GM12878 (cell line): ENCODE measurements around the gene TMEM201. TPM values are rescaled to one million over a fixed set of nuclear protein-coding genes. Genes with fewer than 3 reads are reported as not detected.

Experiments
- ATAC-seq: fragments of 200-7000 bp; cut with Tn5 transposase; 3 replicates; pipeline ENCODE4 v1.9.1; 2020; ENCODE audit warnings: mild to moderate bottlenecking, moderate library complexity
- BruUV-seq: library from RNA; stranded (reverse); fragments of 400-500 nt; replicated peaks from 2 replicates; lab custom pipeline; 2021; lab: Mats Ljungman, UMichigan
- CTCF ChIA-PET: fragments of 300-600 bp; sonication (Branson Sonifier 250); formaldehyde crosslinking; extraction: SDS; loops from one replicate; lab custom pipeline; 2021; ENCODE audit warnings: inconsistent platforms; lab: Yijun Ruan, JAX
- POLR2A ChIA-PET: fragments of 350-600 bp; formaldehyde crosslinking; extraction: SDS; loops from one replicate; lab custom pipeline; 2021; ENCODE audit warnings: inconsistent platforms; lab: Charles Lee
- RAD21 ChIA-PET: fragments of 300-600 bp; sonication (Branson Sonifier 250); formaldehyde crosslinking; loops from one replicate; lab custom pipeline; 2023; ENCODE audit warnings: antibody characterized with exemption; ENCODE audit not compliant: unreplicated experiment; lab: Charles Lee
- SMC1A ChIA-PET: fragments of 300-600 bp; sonication (Branson Sonifier 250); formaldehyde crosslinking; loops from one replicate; lab custom pipeline; 2023; ENCODE audit not compliant: unreplicated experiment, uncharacterized antibody; lab: Charles Lee
- DNase-seq: peaks from one replicate; pipeline ENCODE4 v3.0.0-alpha.2; 2011; ENCODE audit warnings: low read depth, low spot score
- FAIRE-seq: peaks from 3 replicates; lab custom pipeline; 2011; peaks lifted over from hg19 to GRCh38; lab: Jason Lieb, UNC
- H2AFZ ChIP-seq: 2 replicates; pipeline ENCODE4 v1.6.0; 2011; ENCODE audit warnings: low read depth, low read length, control low read depth; ENCODE audit not compliant: control insufficient read depth
- H3K27ac ChIP-seq: 2 replicates; pipeline ENCODE4 v1.5.1; 2011; ENCODE audit warnings: control low read depth; ENCODE audit not compliant: control insufficient read depth, insufficient read depth
- H3K27me3 ChIP-seq, 2 experiments: replicated peaks in 1 of 2; 2 replicates each; pipeline versions ENCODE4 v1.6.0 to v1.6.1; 2011; ENCODE audit warnings: low read length in 1 of 2; ENCODE audit not compliant: control insufficient read depth in 2 of 2, insufficient read depth in 2 of 2
- H3K36me3 ChIP-seq, 2 experiments: 2 replicates each; pipeline ENCODE4 v1.5.1; 2011; ENCODE audit warnings: low read length in 1 of 2; ENCODE audit not compliant: control insufficient read depth in 2 of 2, insufficient read depth in 2 of 2
- H3K4me1 ChIP-seq: 2 replicates; pipeline ENCODE4 v1.6.1; 2011; ENCODE audit warnings: mild to moderate bottlenecking, low read length, moderate library complexity, mixed read lengths; ENCODE audit not compliant: control insufficient read depth, insufficient read depth
- H3K4me2 ChIP-seq: 2 replicates; pipeline ENCODE4 v1.6.0; 2011; ENCODE audit warnings: control low read depth; ENCODE audit not compliant: control insufficient read depth, insufficient read depth
- H3K4me3 ChIP-seq: fragments of 200-600 bp; sonication (generic); 2 replicates; pipeline ENCODE4 v1.5.1; 2016
- H3K79me2 ChIP-seq: 2 replicates; pipeline ENCODE4 v1.6.0; 2011; ENCODE audit warnings: low read length; ENCODE audit not compliant: control insufficient read depth, insufficient read depth
- H3K9ac ChIP-seq: 2 replicates; pipeline ENCODE4 v1.8.0; 2011; ENCODE audit warnings: low read length, control low read depth, mixed read lengths; ENCODE audit not compliant: control insufficient read depth, insufficient read depth
- H3K9me3 ChIP-seq: replicated peaks from 3 replicates; pipeline ENCODE4 v1.5.1; 2011; ENCODE audit warnings: mild to moderate bottlenecking, low read length; ENCODE audit not compliant: control insufficient read depth, insufficient read depth
- H4K20me1 ChIP-seq: 2 replicates; pipeline ENCODE4 v1.6.0; 2011; ENCODE audit not compliant: control insufficient read depth, insufficient read depth
- DPF2 ChIP-seq: fragments of 450-650 bp; IDR thresholded peaks from 2 replicates; pipeline ENCODE4 v1.6.1; 2017; ENCODE audit warnings: mild to moderate bottlenecking
- EED ChIP-seq: sonication (generic); IDR thresholded peaks from 2 replicates; pipeline ENCODE4 v1.6.1; 2016; ENCODE audit warnings: antibody characterized with exemption, low read depth
- NBN ChIP-seq: fragments of 450-650 bp; IDR thresholded peaks from 2 replicates; pipeline ENCODE4 v1.6.1; 2016
- PAX8 ChIP-seq: fragments of 450-650 bp; IDR thresholded peaks from 2 replicates; pipeline ENCODE4 v1.6.1; 2017; ENCODE audit warnings: mild to moderate bottlenecking, moderate library complexity
- SMAD1 ChIP-seq: fragments of 450-650 bp; IDR thresholded peaks from 2 replicates; pipeline ENCODE4 v1.6.1; 2018; ENCODE audit warnings: mild to moderate bottlenecking, low read depth; ENCODE audit not compliant: partially characterized antibody
- SMARCA5 ChIP-seq: fragments of 450-650 bp; IDR thresholded peaks from 2 replicates; pipeline ENCODE4 v1.6.1; 2017; ENCODE audit warnings: mild to moderate bottlenecking
- ZBED1 ChIP-seq: IDR thresholded peaks from 2 replicates; pipeline ENCODE4 v1.6.1; 2016; ENCODE audit warnings: borderline replicate concordance
- ZNF217 ChIP-seq: fragments of 450-650 bp; IDR thresholded peaks from 2 replicates; pipeline ENCODE4 v1.6.1; 2017; ENCODE audit warnings: antibody characterized with exemption, mild to moderate bottlenecking
- ZSCAN29 ChIP-seq: fragments of 450-650 bp; IDR thresholded peaks from 2 replicates; pipeline ENCODE4 v1.6.1; 2017; ENCODE audit warnings: mild to moderate bottlenecking, moderate library complexity
- WGBS: methylation state at CpG from one replicate; pipeline ENCODE4 v1.1.6; 2016; ENCODE audit warnings: low lambda C conversion rate; ENCODE audit not compliant: insufficient replicate concordance, insufficient coverage; ENCODE audit errors: missing lambda C conversion rate; 5-methylcytosine and 5-hydroxymethylcytosine counted together
- in situ Hi-C: fragments of 300-500 bp; cut with MboI; formaldehyde crosslinking; loops from 9 replicates; pipeline ENCODE4 v1.14.3; 2018; ENCODE audit warnings: mixed read lengths
- intact Hi-C: fragments of 100-400 bp; cut with micrococcal nuclease; formaldehyde crosslinking; loops from one replicate; pipeline ENCODE4 v1.14.2; 2022; ENCODE audit not compliant: unreplicated experiment
- polyA plus RNA-seq, 11 experiments: library from polyadenylated mRNA; depleted of rRNA in 4 of 11; unstranded in 6 of 11; stranded (reverse) in 5 of 11; fragments of >200 nt; fragmentation: Nextera tagmentation in 4 of 11; fragmentation: Illumina TruSeq in 1 of 11; extraction: Ambion mirVana in 4 of 11; extraction: Trizol in 1 of 11; gene quantifications; 1 replicate in 1 of 11; 2 replicates in 10 of 11; pipeline versions ENCODE4 v1.2.1 to v1.2.3, GENCODE V29; 2011 to 2016; ENCODE audit warnings: inconsistent platforms in 2 of 11, missing spikeins in 2 of 11, low read depth in 1 of 11
- total RNA-seq, 4 experiments: library from RNA; depleted of rRNA in 3 of 4; stranded (reverse); fragments of >200 nt in 3 of 4; fragmentation: Illumina TruSeq in 1 of 4; extraction: Trizol in 1 of 4; gene quantifications; 2 replicates each; pipeline versions ENCODE4 v1.2.1 to v1.2.3, GENCODE V29; 2013 to 2021
- TF ChIP-seq, protein P1 (sequence below): fragments of 450-650 bp; IDR thresholded peaks from 2 replicates; pipeline ENCODE4 v1.6.1; 2017; ENCODE audit warnings: antibody characterized with exemption, mild to moderate bottlenecking, moderate library complexity

Gene TMEM201
- total and polyA plus RNA-seq, 10 of the 15 experiments (the other 5 are each of a cell fraction or from before 2014, with no cell fraction given) = 0.13 to 26.6 (median 6.1) TPM

- ChIA-PET POLR2A (interaction anchor here (0.6 kb wide), 1 partner anchor 44 kb away, joined by 9 read pairs; no protein-coding TSS in a partner anchor), CTCF (interaction anchor here (1.4 kb wide), 1 partner anchor 257 kb away, joined by 3 read pairs; no protein-coding TSS in a partner anchor), SMC1A (no interaction called here), RAD21 (interaction anchor here (5.1 kb wide), 1 partner anchor 16 kb away, joined by 51 read pairs; no protein-coding TSS in a partner anchor)
- Histone ChIP-seq H3K9ac (no peak overlapping the region), H3K4me1 (no peaks in the 10 kb centered on the region), H3K27ac (no peak overlapping the region), H4K20me1 (no peaks in the 10 kb centered on the region), H3K27me3 (no peaks in the 10 kb centered on the region), H3K36me3 (peaks cover 3 to 13% of the 10 kb centered on the region in 2 experiments; a peak in 3 of 4 replicates), H3K4me3 (no peak overlapping the region), H2AFZ (no peak overlapping the region), H3K4me2 (no peak overlapping the region), H3K9me3 (no peaks in the 10 kb centered on the region), H3K79me2 (no peaks in the 10 kb centered on the region)
- intact Hi-C loops (no loop called here), in situ Hi-C loops (no loop called here)
- no TSS peak for BruUV-seq
- no peak for TF ChIP-seq SMARCA5
- FAIRE-seq (no peak), DNase-seq (no peak), ATAC-seq (no peak)
- WGBS = 97% methylated on average over 11 of the region's 11 CpGs
Measured at GRCh38 chr1:9612162-9612845, 23.6 kb downstream of the TMEM201 start.

DNA sequence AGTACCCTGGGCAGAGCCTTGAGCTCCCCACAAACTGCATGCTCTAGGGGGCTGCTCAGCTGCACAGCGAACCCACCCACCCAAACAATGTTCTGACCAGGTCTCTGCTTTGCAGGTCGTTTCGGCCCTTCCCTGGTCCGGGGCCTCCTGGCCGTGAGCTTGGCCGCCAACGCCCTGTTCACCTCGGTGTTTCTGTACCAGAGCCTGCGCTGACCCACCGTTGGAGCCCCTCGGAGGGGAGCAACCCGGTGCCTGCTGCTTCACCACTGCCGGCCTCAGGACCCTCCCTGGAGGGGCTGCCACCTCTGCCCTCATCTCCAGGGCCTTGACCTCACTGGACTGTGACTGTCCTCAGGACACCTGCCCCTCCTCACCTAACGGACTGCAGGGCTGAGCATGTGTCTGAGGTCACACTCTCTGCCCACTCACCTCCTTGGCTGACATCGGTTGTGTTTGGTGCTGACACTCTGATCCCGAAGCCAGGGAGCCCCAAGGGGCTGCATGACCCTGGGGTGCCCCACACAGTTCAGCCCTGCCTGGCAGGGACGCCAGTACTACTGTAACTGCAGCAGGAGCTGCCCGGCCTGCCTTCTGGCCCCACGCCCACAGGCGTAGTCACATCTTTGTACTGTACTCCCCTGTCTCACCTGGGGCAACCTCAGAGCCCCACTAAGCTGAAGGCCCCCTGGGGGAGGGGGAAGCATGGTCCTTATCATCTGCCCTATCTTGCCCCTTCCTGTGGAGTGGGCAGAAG, 24.3 kb downstream of the TMEM201 start:
- Histone ChIP-seq H3K36me3 (peaks cover 3 to 13% of the 10 kb centered on the region in 2 experiments; a peak in 3 of 4 replicates), H3K4me3 (no peak overlapping the region), H4K20me1 (no peaks in the 10 kb centered on the region), H3K4me2 (no peak overlapping the region), H3K27ac (no peak overlapping the region), H3K9me3 (no peaks in the 10 kb centered on the region), H3K79me2 (no peaks in the 10 kb centered on the region), H3K9ac (no peak overlapping the region), H3K4me1 (no peaks in the 10 kb centered on the region), H2AFZ (no peak overlapping the region), H3K27me3 (no peaks in the 10 kb centered on the region)
- ChIA-PET RAD21 (interaction anchor here (5.1 kb wide), 1 partner anchor 15 kb away, joined by 51 read pairs; no protein-coding TSS in a partner anchor), CTCF (no interaction called here), SMC1A (no interaction called here), POLR2A (no interaction called here)
- FAIRE-seq (no peak), ATAC-seq (no peak), DNase-seq (no peak)
- intact Hi-C loops = no loop called here
- in situ Hi-C loops = no loop called here
- no TSS peak for BruUV-seq
- TF ChIP-seq, protein P1, sequence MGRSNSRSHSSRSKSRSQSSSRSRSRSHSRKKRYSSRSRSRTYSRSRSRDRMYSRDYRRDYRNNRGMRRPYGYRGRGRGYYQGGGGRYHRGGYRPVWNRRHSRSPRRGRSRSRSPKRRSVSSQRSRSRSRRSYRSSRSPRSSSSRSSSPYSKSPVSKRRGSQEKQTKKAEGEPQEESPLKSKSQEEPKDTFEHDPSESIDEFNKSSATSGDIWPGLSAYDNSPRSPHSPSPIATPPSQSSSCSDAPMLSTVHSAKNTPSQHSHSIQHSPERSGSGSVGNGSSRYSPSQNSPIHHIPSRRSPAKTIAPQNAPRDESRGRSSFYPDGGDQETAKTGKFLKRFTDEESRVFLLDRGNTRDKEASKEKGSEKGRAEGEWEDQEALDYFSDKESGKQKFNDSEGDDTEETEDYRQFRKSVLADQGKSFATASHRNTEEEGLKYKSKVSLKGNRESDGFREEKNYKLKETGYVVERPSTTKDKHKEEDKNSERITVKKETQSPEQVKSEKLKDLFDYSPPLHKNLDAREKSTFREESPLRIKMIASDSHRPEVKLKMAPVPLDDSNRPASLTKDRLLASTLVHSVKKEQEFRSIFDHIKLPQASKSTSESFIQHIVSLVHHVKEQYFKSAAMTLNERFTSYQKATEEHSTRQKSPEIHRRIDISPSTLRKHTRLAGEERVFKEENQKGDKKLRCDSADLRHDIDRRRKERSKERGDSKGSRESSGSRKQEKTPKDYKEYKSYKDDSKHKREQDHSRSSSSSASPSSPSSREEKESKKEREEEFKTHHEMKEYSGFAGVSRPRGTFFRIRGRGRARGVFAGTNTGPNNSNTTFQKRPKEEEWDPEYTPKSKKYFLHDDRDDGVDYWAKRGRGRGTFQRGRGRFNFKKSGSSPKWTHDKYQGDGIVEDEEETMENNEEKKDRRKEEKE = no peak
- TF ChIP-seq SMAD1 (no peak), ZNF217 (no peak), ZSCAN29 (no peak), EED (no peak), ZBED1 (no peak), PAX8 (no peak), DPF2 (no peak), NBN (no peak)
- WGBS = 83% methylated on average over 20 of the region's 20 CpGs
